HEK293T (cell line): ENCODE measurements around the gene CFAP54.

Source experiments
- BHLHE40 ChIP-seq: fragments of 450-650 bp; IDR thresholded peaks from 2 replicates; pipeline ENCODE4 v1.6.1; 2016; ENCODE audit warnings: mild to moderate bottlenecking, moderate library complexity, borderline replicate concordance
- FOXA1 ChIP-seq: fragments of 450-650 bp; IDR thresholded peaks from 2 replicates; pipeline ENCODE4 v1.6.1; 2016; ENCODE audit warnings: mild to moderate bottlenecking
- FOXM1 ChIP-seq: fragments of 450-650 bp; IDR thresholded peaks from 2 replicates; pipeline ENCODE4 v1.6.1; 2017; ENCODE audit warnings: mild to moderate bottlenecking, borderline replicate concordance
- SP1 ChIP-seq: fragments of 450-650 bp; IDR thresholded peaks from 2 replicates; pipeline ENCODE4 v1.6.1; 2017

DNA sequence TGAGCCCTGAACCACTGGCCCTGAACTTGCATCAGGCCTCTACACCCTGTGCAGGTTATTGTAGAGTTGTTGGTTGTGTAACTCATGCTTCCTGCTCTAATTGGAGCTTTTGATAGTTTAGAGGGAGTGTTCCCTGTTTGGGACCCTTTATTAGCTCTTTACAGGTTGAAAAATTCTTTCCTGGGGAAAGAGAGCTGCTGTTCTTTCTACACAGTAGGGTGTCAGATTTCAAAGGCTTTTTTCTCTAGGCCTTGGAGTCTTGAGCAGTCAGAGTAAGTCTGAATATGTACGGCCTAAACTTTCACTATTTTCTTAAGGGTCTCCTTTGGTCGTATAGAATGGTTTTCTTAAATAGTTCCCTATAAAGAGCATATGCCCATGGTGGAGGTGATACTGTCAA, 356.9 kb downstream of the CFAP54 start:
- TF ChIP-seq FOXA1 (no peak), FOXM1 (no peak), SP1 (no peak), BHLHE40 (no peak)
